Measurements from ENCODE around the gene FAM180A.
"Not testable (repeated sequence)": the region's sequence is repeated elsewhere in the genome, so short reads cannot be mapped to it uniquely, and the experiment has no call there.

The FAM180A gene

DNA sequence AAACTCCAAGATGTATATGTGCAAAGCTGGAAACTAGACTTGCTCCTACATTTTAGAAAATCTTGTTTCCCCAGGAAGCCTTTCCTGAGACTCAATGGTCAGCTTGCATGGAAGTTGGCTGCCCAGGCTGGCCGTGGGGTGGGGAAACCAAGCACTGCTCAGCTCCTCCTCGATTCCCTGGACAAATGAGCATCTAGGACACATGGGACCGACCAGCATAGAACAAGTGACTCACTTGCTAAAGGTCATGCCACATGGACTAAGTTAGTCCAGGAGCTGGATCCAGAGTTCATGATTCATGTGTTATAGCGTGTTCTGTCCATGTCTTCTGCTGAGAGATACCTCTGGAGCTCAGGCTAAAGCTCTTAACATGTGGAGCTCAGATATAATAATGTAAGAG is 6.2 kb downstream of the FAM180A start:
- no peak for DNase-seq (ENCODE audit: low read depth in 1 of 2, low spot score in 1 of 2)

DNA sequence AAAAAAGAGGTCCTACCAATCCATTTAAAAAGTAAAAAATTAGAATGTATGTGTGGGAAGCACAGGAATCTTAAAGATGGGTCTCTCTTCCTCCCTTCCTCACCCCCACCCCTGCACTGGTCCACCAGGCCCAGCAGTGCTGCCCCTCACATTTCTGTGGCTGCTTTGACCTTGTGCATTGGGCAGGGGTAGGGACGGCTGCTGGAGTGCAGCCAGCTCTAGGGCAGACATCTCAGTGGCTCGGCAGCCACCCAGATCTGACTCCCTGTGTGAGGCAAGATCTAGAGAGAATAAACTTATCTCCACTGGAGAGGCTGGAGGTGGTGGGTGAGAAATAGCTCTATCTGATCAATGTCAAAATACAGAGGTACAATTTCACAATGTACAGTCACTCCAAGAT is 6.7 kb downstream of the FAM180A start:
- DNase-seq (ENCODE audit: low read depth in 1 of 2, low spot score in 1 of 2) = no peak

DNA sequence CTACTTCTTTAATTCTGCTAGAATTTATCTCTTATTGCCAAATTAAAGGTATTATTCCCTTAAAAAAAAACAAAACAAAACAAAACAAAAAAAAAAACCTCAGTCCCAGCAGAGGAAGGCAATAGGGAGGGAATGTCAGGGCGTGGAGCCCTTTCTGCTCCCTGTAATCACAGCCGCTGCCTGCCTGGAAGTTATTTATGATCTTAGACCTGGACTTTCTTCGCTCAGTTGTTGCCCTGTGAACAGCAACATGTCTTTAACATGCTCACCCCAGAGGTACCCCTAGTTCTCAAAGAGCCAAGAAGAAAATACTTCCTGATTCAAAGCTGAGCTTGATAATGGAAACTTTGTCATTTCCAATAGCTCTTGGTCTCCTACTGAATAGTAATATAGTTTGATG is 7.7 kb downstream of the FAM180A start:
- DNase-seq (ENCODE audit: low read depth in 1 of 2, low spot score in 1 of 2) = no peak

DNA sequence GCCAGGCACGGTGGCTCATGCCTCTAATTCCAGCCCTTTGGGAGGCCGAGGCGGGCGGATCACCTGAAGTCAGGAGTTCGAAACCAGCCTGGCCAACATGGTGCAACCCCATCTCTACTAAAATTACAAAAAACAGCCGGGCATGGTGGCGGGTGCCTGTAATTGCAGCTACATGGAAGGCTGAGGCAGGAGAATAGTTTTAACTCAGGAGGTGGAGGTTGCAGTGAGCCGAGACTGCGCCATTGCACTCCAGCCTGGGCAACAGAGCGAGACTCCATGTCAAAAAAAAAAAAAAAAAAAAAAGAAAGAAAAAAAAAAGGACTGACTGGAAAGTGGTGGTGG is 11.3 kb downstream of the FAM180A start:
- DNase-seq (ENCODE audit: low read depth in 1 of 2, low spot score in 1 of 2) = not testable (repeated sequence)

DNA sequence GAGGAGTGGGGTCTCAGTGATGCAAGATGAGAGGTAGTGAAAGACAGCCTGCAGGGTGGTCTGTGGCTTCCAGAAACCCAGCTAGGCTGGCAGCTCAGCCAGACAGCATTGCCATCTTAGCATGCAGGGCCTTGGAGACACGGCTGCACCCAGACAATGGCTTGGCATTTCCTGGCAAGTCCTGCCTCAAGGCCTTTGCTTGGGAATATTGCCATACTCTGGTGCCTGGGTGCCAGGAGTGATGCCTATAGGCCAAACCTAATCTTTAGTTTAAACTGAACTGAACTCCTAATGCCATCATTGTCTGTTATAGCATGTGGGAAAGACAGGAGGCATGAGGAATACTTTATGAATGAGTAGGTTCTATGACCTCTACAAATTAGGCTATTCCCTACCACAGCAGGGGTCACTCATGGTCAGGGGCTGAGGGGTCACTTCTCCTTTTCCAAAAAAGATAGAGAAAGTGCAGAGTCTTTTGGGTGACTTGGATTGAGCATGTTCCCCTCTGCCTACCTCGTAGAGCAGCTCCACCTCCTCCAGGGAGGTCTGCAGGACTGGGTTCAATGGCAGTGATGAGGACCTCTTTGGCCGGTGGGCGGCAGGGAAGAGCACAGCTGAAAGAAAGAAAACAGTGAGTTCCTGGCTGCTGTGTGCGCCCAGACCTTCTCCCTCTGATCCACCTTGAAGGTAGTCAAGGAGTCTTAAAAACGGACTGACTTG is 11.9 kb downstream of the FAM180A start:
- no peak for DNase-seq (ENCODE audit: low read depth in 1 of 2, low spot score in 1 of 2)

DNA sequence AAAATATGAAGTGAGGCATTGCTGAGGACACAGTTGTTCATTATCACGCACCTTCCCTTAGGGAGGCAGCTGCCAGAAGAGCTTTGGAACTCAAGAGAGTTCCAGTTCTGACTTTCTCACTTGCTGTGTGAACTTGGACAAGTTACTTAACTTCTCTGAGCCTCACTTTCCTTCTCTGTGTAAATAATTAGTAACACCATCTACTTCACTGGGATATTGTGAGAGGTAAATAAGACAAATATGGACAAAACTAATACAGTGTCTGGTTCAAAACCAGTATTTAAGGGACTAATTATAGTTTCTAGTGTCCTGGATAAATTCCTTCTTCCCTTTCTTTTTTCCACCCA is 14.3 kb downstream of the FAM180A start:
- DNase-seq (ENCODE audit: low read depth in 1 of 2, low spot score in 1 of 2) = no peak

DNA sequence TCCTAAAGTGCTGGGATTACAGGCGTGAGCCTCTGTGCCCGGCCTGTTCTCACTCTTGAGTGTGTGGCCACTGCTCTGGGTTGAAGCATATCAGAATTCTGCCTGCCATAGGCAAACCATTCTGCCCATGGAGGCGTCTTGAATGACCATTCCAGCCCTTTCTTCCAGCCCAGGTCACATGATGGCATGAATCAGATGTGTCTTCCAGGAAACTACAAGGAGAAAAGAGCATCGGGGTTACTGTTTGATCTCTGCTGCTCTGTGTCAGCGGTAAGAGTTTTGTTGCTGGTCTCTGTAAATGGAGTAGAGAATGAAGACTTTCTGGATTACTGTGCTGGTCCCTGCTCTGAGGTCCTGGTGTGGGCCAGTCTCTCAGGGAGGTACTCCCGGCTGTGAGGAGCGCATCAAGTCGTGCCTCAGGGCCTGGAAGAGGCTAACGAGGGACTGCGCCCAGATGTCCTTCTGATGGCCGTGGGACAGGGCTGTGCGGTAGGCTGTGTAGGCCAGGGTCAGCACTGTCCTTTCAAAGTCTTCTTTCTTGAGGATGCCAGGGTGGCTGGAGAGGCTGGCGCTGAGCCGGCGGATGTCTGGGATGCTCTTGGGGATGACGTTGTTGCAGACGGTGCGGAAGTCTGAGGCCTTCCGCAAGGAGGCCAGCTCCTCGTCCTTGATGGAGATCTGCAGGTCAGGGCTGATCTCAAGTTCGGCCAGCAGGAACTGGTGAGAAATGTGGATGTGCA is 14.8 kb downstream of the FAM180A start:
- DNase-seq (ENCODE audit: low read depth in 1 of 2, low spot score in 1 of 2) = no peak

DNA sequence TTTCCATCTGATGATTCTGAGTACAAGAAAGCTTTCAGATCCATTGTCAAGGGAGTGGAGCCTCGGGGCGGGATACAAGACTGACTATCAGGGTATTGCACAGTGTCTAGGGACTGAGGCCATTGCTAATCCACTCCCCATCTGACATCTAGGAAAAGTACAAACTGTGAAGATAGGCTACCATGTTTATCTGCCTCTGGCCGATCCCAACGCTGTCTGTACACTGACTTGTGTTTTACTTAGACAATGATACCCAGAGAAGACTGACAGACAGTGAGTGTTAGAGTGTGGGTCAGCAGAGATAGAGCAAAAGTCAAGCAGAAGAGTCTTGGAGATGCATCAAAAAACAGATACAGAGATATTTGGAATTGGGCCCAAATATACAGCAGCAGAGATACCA is 17.5 kb downstream of the FAM180A start:
- DNase-seq (ENCODE audit: low read depth in 1 of 2, low spot score in 1 of 2) = no peak

DNA sequence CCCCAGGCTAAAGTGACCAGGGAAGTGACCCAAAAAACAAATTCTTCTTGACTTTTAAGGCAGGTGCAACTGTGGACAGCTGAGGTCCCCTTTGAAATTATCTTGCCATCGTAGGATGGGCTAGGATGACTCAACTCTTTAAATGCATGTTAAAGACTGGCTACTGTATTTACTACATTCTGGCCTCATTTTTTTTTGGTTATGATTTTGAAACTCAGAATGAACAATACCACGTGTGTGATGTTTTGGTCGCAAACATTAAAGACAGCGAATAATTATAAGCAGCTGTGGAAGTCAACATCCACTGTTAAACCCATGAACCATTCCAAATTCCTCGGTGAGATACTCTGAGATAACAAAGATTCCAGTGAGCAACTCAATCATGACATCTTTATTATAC is 19.4 kb downstream of the FAM180A start:
- no peak for DNase-seq (ENCODE audit: low read depth in 1 of 2, low spot score in 1 of 2)

DNA sequence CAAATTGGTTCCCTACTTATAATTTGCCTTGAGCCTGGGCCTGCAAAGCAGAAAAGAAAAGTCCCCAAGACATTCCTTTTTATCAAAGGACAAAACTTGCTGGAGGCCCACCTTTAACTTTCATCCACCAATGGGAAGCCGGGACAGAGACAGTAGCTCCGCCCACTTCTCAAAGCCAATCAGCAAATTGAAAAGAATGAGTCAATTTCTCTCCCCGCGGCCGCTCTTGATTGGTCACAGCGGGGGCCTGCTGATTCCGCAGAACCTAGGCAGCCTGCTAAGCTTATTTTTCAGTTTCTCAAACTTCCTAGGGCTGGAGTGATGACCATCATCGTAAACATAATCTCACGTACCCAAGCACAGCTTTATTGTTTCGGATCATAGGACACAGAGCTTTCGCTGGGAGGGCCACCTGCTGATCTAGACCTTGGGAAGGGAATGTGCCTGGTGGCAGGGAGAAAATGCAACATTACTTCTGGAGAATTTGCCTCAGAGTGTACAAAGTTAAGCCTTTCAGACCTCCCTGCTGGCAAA is 20.4 kb downstream of the FAM180A start, which contains the start of gene SLC13A4:
TSS of gene SLC13A4 (minus strand) at position 51 of the 534 bp plus-strand sequence. CDS start 690 bp downstream, outside the sequence.
- DNase-seq (ENCODE audit: low read depth in 1 of 2, low spot score in 1 of 2) = no peak

DNA sequence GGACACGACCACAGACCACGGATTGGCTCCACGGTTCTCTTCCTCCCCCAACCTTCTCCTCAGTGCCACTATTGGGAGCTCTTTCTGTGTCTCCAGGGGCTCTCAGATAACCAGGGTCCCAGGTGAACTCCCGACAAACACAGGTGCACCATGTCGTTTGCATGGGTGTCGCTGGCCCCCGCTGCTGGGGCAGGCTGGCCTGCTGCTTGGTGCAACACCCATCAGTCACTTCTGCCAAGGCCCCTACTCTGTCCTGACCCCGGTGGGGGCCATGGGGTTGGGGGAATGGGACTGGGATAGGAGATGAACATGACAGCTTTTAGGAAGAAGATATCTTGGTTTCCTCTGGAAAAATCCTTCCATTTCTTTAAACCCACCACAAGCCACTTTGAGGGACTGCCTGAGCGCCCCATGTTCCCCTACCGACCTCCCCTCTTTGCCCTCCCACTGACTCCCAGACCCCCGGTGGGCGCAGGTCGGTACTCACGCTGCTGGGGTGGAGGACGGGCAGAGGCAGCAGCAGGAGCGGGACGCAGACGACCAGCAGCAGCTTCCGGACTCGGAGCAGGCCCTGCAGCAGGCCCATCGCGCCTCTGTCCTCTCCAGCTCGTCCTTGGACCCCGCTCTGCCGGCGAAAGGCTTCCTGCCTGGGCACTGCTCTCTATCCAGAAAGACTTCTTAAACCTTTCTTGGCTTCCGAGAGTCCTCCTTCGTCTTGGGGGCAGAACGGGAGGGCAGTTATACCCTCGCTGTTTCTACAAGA is 21.5 kb downstream of the FAM180A start:
- no peak for DNase-seq (ENCODE audit: low read depth in 1 of 2, low spot score in 1 of 2)

DNA sequence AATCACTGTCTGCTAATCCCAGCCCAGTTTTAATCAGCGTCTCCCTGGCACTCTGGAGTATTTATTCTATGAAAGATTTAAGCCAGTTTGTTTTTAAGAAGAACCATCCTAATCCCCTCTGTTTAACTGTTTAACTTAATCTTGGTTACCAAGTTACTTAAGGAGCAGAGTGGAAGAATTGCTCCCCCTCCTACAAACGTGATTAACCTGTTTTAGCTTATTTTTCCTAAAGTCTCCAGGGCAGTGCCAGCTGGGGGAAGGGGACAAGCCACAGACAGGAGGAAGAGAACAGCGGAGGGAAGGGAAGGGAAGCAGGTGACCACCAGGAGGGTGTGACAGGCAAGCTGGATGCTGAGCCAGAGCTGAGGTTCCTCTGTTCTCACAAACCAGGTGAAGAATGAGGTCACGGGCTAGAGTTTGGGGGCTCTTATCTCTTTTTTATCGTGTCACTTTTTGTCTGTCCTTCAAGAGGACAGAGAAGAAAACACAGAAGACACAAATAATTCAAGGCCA is 22.3 kb downstream of the FAM180A start:
- no peak for DNase-seq (ENCODE audit: low read depth in 1 of 2, low spot score in 1 of 2)

DNA sequence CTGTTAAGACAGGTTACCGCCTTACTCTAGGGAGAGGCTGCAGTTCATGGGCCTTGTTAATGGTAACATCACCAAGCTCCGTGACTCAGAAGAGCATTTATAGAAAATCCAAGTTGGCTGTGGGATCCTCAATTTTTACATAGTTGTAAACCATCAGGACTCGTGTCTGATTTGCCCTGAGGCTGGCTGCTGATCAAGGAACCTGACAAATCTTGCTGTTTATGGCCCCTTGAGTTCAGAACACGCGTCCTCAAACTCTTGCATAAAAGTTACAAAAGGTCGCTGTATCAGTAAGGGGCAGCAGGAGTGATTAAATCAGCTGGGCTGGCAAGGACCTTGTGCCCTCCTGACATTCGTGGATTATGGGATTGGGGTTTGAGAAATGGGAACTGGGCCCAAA is 25.2 kb downstream of the FAM180A start:
- DNase-seq (ENCODE audit: low read depth in 1 of 2, low spot score in 1 of 2) = no peak

DNA sequence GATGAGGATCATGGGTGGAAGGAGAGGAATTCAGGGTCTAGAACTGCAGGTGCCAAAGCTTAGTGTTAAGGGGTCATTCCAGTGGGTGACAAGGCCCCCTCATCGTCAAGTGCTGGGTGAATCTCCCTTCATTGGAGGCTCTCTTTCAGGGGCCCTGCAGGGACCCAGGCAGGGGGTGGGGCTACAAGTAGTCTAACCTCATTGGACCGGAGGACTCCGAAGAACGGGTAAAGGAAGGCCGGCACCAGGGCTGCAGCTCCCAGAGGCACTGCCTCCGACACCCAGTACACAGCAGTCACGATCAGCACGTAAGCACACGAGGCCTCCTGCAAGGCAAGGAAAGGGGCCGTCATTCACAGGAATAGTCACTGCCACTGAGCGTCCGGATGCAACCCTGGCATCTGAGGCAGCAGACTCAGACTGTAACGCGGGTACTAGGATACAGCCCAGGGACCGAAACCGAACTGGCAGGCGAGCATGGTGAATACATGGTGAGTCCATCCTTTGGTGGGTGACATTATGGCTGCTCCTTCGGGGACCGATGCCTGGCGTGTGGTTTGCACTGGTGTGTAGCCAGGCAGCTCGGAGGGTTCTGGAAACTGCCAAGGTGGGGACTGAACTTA is 27.3 kb downstream of the FAM180A start:
- DNase-seq (ENCODE audit: low read depth in 1 of 2, low spot score in 1 of 2) = no peak

DNA sequence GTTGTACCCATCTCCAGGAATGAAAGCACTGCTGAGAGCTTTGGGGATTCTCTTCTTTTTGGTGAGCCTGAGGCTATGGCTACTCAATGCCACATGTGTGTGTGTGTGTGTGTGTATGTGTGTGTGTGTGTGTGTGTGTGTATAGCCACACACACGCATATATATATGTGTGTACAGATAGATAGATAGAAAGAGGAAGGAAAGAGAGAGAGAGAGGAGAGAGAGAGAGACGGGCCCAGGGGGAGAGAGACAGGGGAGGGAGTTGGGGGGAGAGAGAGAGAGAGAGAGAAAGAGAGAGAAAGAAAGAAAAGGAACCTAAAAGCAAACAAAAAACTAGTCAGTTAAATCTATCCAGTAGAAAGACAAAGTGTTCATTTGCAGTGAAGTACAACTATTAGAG is 28.9 kb downstream of the FAM180A start:
- no peak for DNase-seq (ENCODE audit: low read depth in 1 of 2, low spot score in 1 of 2)

DNA sequence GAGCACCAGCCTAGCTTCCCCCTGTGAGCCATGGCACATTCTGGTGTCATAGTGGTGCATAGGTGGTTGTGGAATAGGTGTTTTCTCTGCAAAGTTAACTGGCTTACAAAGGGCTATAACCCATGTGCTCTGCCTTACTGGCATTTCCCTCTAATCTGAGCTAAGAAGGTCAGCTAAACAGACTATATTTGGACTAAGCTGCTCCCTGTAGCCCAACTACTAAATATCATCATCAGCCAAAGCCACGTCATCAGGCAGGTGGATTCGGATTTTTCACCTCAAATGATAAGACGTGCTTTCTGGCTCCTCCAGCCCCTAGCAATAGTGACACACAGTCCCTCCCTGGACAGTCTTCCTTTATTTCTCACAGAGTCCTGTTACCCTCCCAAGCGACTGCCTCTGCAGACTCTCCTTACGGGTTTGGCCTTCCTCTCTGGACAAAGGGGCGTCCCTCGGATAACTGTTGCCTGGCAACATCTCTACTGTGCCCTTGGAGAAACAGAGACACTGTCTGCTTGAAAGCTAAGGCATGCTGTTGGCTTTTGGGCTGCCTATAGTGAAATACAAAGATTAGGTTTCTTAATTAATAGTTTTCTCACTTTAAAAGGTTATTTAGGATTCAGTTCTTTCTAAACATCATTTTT is 29.7 kb downstream of the FAM180A start:
- no peak for DNase-seq (ENCODE audit: low read depth in 1 of 2, low spot score in 1 of 2)

DNA sequence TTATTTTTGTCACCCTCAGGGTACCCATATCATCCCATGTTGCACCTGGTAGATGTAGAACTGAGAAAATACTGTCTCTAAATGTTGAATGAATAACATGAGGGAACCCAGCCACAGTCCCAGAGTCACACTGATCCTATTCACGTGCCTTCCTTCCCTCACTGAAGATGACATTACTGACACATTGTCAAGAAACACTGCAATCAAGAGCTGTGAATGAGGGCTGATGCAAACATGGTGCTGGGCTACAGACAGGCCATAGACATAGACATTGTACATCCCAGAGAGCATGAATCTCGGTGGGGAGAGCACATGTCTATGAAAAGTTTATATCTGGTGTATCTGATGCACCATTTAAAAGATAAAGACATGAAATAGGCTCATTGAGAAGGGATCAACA is 30.4 kb downstream of the FAM180A start:
- DNase-seq (ENCODE audit: low read depth in 1 of 2, low spot score in 1 of 2) = no peak

DNA sequence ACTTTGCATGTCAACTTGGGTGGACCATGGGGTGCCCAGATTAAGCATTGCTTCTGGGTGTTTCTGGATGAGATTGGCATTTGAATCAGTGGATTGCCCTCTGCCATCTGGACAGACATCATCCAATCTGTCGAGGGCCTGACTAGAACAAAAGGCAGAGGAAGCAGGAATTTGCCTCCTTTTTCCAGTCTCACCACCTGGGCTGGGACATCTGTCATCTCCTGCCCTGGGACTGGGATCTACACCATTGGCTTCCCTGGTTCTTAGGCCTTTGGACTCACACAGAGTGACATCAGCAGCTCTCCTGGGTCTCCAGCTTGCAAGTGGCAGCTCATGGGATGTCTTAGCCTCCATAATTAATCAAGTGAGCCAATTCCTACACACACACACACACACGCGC is 30.9 kb downstream of the FAM180A start:
- no peak for DNase-seq (ENCODE audit: low read depth in 1 of 2, low spot score in 1 of 2)

DNA sequence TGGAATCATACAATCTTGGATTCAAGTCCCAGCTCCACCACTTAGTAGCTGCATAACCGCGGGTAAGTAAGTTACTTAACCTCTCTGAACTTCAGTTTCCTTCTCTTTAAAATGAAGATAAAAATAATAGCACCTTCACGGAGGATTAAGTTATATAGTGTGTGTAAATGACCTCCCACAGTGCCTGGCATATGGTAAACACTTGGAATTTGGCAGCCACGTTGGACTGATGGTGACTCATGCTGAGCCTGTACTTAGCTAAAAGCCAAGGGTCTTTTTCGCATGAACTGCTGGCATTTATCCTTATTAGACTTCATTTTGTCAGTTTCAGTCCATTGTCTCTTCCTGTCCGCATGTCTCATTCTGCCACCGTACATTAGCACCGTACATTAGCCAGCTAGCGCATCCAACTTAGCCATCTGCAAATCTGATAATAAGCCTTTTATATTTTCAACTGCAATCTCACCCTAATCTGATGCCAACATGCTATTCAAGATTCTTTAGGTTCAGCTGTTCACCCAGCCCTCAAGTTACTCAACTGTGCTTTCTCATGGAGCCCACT is 31.9 kb downstream of the FAM180A start:
- DNase-seq (ENCODE audit: low read depth in 1 of 2, low spot score in 1 of 2) = no peak

DNA sequence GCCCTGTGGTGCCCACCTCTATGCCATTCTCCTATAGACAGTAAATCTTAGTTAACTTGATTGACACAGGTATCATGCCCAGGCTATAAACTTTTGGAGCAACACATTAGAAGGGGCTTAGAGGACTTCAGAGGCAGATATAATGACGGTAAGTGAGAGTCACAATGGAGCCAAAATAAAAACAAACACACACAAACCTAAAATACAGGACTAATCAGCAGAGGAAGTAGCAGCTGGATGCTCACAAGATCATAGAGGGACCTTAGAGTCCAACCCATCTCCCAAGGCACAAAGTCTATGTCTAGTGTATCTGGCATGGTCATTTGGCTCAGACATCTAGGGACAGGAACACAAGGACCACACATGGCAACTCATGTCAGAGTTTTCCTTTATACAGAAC is 32.9 kb downstream of the FAM180A start:
- no peak for DNase-seq (ENCODE audit: low read depth in 1 of 2, low spot score in 1 of 2)
